KMS-11 (cell line): ENCODE measurements around the gene DLG1.

ENCODE experiments used
- H2AFZ ChIP-seq: fragments of 200-600 bp; sonication (generic); 2 replicates; pipeline ENCODE4 v1.6.1; 2016; ENCODE audit warnings: antibody characterized with exemption, mixed run types, low read depth
- H3K27ac ChIP-seq: fragments of 200-600 bp; sonication (generic); 2 replicates; pipeline ENCODE4 v1.6.1; 2016; ENCODE audit warnings: mild to moderate bottlenecking, mixed run types
- H3K27me3 ChIP-seq: fragments of 200-600 bp; sonication (generic); 2 replicates; pipeline ENCODE4 v1.6.1; 2017; ENCODE audit warnings: mild to moderate bottlenecking, low read depth, mixed run types, moderate library complexity; ENCODE audit not compliant: insufficient read depth
- H3K36me3 ChIP-seq: fragments of 200-600 bp; sonication (generic); 2 replicates; pipeline ENCODE4 v1.6.1; 2017; ENCODE audit warnings: mild to moderate bottlenecking, mixed run types; ENCODE audit not compliant: insufficient read depth
- H3K4me1 ChIP-seq: fragments of 200-600 bp; sonication (generic); 2 replicates; pipeline ENCODE4 v1.6.1; 2016; ENCODE audit warnings: mild to moderate bottlenecking, low read depth, mixed run types; ENCODE audit not compliant: poor library complexity, severe bottlenecking
- H3K4me2 ChIP-seq: fragments of 200-600 bp; sonication (generic); 2 replicates; pipeline ENCODE4 v1.7.0; 2016; ENCODE audit warnings: mild to moderate bottlenecking, mixed run types
- H3K4me3 ChIP-seq: fragments of 200-600 bp; sonication (generic); IDR thresholded peaks from 2 replicates; pipeline ENCODE4 v1.6.1; 2017; ENCODE audit warnings: low read depth, low read length, mixed read lengths; ENCODE audit not compliant: insufficient read depth
- H3K79me2 ChIP-seq: fragments of 200-600 bp; sonication (generic); 2 replicates; pipeline ENCODE4 v1.6.1; 2016; ENCODE audit warnings: low read depth, mixed run types; ENCODE audit not compliant: insufficient read depth
- H3K9ac ChIP-seq: fragments of 200-600 bp; sonication (generic); 2 replicates; pipeline ENCODE4 v1.6.1; 2016; ENCODE audit warnings: mild to moderate bottlenecking, mixed run types
- H4K20me1 ChIP-seq: fragments of 200-600 bp; sonication (generic); 2 replicates; pipeline ENCODE4 v1.6.1; 2016; ENCODE audit warnings: mild to moderate bottlenecking, mixed run types; ENCODE audit not compliant: insufficient read depth
- CTCF ChIP-seq: fragments of 200-600 bp; sonication (generic); conservative IDR thresholded peaks from 2 replicates; pipeline ENCODE4 v1.6.1; 2017; ENCODE audit warnings: low read depth, mild to moderate bottlenecking, antibody characterized with exemption, low read length, moderate library complexity, mixed read lengths

The DLG1 gene

GRCh38 chr3:197295871-197296270 lies 2.5 kb downstream of the DLG1 start:
- Histone ChIP-seq H3K4me2 (no peak overlapping the region; the same call in 1 of the 2 replicates), H3K4me3 (no peak overlapping the region), H4K20me1 (peaks cover 4% of the 10 kb centered on the region; the same call in 1 of the 2 replicates), H3K27ac (no peak overlapping the region), H3K27me3 (no peaks in the 10 kb centered on the region), H3K4me1 (peaks cover 43% of the 10 kb centered on the region), H3K9ac (no peak overlapping the region), H2AFZ (no peak overlapping the region), H3K36me3 (no peaks in the 10 kb centered on the region; the same call in 1 of the 2 replicates), H3K79me2 (peaks cover 16% of the 10 kb centered on the region; the same call in 1 of the 2 replicates)
- TF ChIP-seq CTCF: no peak

GRCh38 chr3:197293605-197294237 lies 4.7 kb downstream of the DLG1 start:
- no peaks in the 10 kb centered on the region; the same call in 1 of the 2 replicates for H3K36me3 ChIP-seq
- H3K27ac ChIP-seq: no peak overlapping the region
- no peak overlapping the region for H3K4me3 ChIP-seq
- peaks cover 43% of the 10 kb centered on the region for H3K4me1 ChIP-seq
- no peak overlapping the region for H3K9ac ChIP-seq
- no peaks in the 10 kb centered on the region for H3K27me3 ChIP-seq
- TF ChIP-seq CTCF: no peak
- no peak overlapping the region for H2AFZ ChIP-seq
- H4K20me1 ChIP-seq: peaks cover 4% of the 10 kb centered on the region; the same call in 1 of the 2 replicates
- H3K79me2 ChIP-seq: peaks cover 16% of the 10 kb centered on the region; the same call in 1 of the 2 replicates
- no peak overlapping the region for H3K4me2 ChIP-seq

- TF ChIP-seq CTCF: no peak
- Histone ChIP-seq H3K27ac (no peak overlapping the region), H4K20me1 (peaks cover 4% of the 10 kb centered on the region; the same call in 1 of the 2 replicates), H3K4me3 (no peak overlapping the region), H3K27me3 (no peaks in the 10 kb centered on the region), H2AFZ (no peak overlapping the region), H3K36me3 (no peaks in the 10 kb centered on the region; the same call in 1 of the 2 replicates), H3K4me1 (peaks cover 43% of the 10 kb centered on the region), H3K79me2 (peaks cover 16% of the 10 kb centered on the region; the same call in 1 of the 2 replicates), H3K9ac (no peak overlapping the region), H3K4me2 (no peak overlapping the region)
Observed at GRCh38 chr3:197292648-197293047, 5.8 kb downstream of the DLG1 start.

GRCh38 chr3:197292083-197292646 lies 6.2 kb downstream of the DLG1 start:
- Histone ChIP-seq H3K36me3 (no peaks in the 10 kb centered on the region; the same call in 1 of the 2 replicates), H4K20me1 (peaks cover 4% of the 10 kb centered on the region; the same call in 1 of the 2 replicates)

More at GRCh38 chr3:197292083-197292646, 6.2 kb downstream of the DLG1 start:
- Histone ChIP-seq H3K27me3 (no peaks in the 10 kb centered on the region), H3K79me2 (peaks cover 13% of the 10 kb centered on the region; the same call in 1 of the 2 replicates), H3K4me3 (no peak overlapping the region), H3K27ac (no peak overlapping the region), H2AFZ (no peak overlapping the region), H3K4me1 (peaks cover 43% of the 10 kb centered on the region), H3K4me2 (no peak overlapping the region), H3K9ac (no peak overlapping the region)
- TF ChIP-seq CTCF: no peak
